ENCODE data around the gene VPS41.

VPS41 gene

GRCh38 chr7:38907066-38907465 lies 1.9 kb downstream of the VPS41 start:
- no peak for DNase-seq (ENCODE audit: low read depth in 1 of 2, low spot score in 1 of 2)

- no peak for DNase-seq (ENCODE audit: low read depth in 1 of 2, low spot score in 1 of 2)
Measured at GRCh38 chr7:38905056-38905759, 3.8 kb downstream of the VPS41 start.

GRCh38 chr7:38903057-38903456 lies 5.9 kb downstream of the VPS41 start:
- no peak for DNase-seq (ENCODE audit: low read depth in 1 of 2, low spot score in 1 of 2)

GRCh38 chr7:38902449-38902848 lies 6.5 kb downstream of the VPS41 start:
- DNase-seq (ENCODE audit: low read depth in 1 of 2, low spot score in 1 of 2), result no peak

- DNase-seq (ENCODE audit: low read depth in 1 of 2, low spot score in 1 of 2), result no peak
Measured at GRCh38 chr7:38893061-38893460, 15.9 kb downstream of the VPS41 start.

GRCh38 chr7:38890597-38890996 lies 18.4 kb downstream of the VPS41 start:
- DNase-seq (ENCODE audit: low read depth in 1 of 2, low spot score in 1 of 2), result no peak

- no peak for DNase-seq (ENCODE audit: low read depth in 1 of 2, low spot score in 1 of 2)
Measured at GRCh38 chr7:38889872-38890432, 19.0 kb downstream of the VPS41 start.

- DNase-seq (ENCODE audit: low read depth in 1 of 2, low spot score in 1 of 2), result no peak
Measured at GRCh38 chr7:38889079-38889478, 19.9 kb downstream of the VPS41 start.

GRCh38 chr7:38886265-38886664 lies 22.7 kb downstream of the VPS41 start:
- DNase-seq (ENCODE audit: low read depth in 1 of 2, low spot score in 1 of 2), result no peak

GRCh38 chr7:38883706-38884105 lies 25.3 kb downstream of the VPS41 start:
- no peak for DNase-seq (ENCODE audit: low read depth in 1 of 2, low spot score in 1 of 2)

- no peak for DNase-seq (ENCODE audit: low read depth in 1 of 2, low spot score in 1 of 2)
Measured at GRCh38 chr7:38881947-38882684, 26.9 kb downstream of the VPS41 start.

GRCh38 chr7:38881015-38881414 lies 28.0 kb downstream of the VPS41 start:
- DNase-seq (ENCODE audit: low read depth in 1 of 2, low spot score in 1 of 2), result no peak

GRCh38 chr7:38880454-38880853 lies 28.5 kb downstream of the VPS41 start:
- no peak for DNase-seq (ENCODE audit: low read depth in 1 of 2, low spot score in 1 of 2)

GRCh38 chr7:38880035-38880434 lies 29.0 kb downstream of the VPS41 start:
- no peak for DNase-seq (ENCODE audit: low read depth in 1 of 2, low spot score in 1 of 2)

GRCh38 chr7:38878694-38879457 lies 30.1 kb downstream of the VPS41 start:
- DNase-seq (ENCODE audit: low read depth in 1 of 2, low spot score in 1 of 2), result no peak

GRCh38 chr7:38873433-38873832 lies 35.6 kb downstream of the VPS41 start:
- no peak for DNase-seq (ENCODE audit: low read depth in 1 of 2, low spot score in 1 of 2)

- no peak for DNase-seq (ENCODE audit: low read depth in 1 of 2, low spot score in 1 of 2)
Measured at GRCh38 chr7:38872202-38872601, 36.8 kb downstream of the VPS41 start.

GRCh38 chr7:38870147-38870546 lies 38.8 kb downstream of the VPS41 start:
- no peak for DNase-seq (ENCODE audit: low read depth in 1 of 2, low spot score in 1 of 2)

- DNase-seq (ENCODE audit: low read depth in 1 of 2, low spot score in 1 of 2), result no peak
Measured at GRCh38 chr7:38863601-38864291, 45.2 kb downstream of the VPS41 start.

- no peak for DNase-seq (ENCODE audit: low read depth in 1 of 2, low spot score in 1 of 2)
Measured at GRCh38 chr7:38862666-38863065, 46.3 kb downstream of the VPS41 start.

GRCh38 chr7:38858259-38858884 lies 50.6 kb downstream of the VPS41 start:
- no peak for DNase-seq (ENCODE audit: low read depth in 1 of 2, low spot score in 1 of 2)

Data from activated CD4-positive, alpha-beta T cell treated with anti-CD3 and anti-CD28 coated beads, Interleukin-2, amount 50 U/mL, for 24 hours (primary cell).